Measurements from ENCODE around the gene TSFM.

The TSFM gene

GRCh38 chr12:57821474-57822214 lies 39.1 kb downstream of the TSFM start:
- Histone ChIP-seq H3K27ac (no peak overlapping the region), H4K20me1 (ENCODE audit: insufficient read depth) (no peaks in the 10 kb centered on the region), H3K9ac (no peak overlapping the region), H3K27me3 (ENCODE audit: insufficient read depth, low read depth) (no peaks in the 10 kb centered on the region), H3K36me3 (ENCODE audit: insufficient read depth) (peaks cover 3% of the 10 kb centered on the region; the same call in 1 of the 2 replicates), H3K4me2 (no peak overlapping the region), H2AFZ (ENCODE audit: low read depth) (no peak overlapping the region), H3K79me2 (ENCODE audit: insufficient read depth, low read depth) (no peaks in the 10 kb centered on the region), H3K4me1 (ENCODE audit: low read depth, poor library complexity, severe bottlenecking) (no peaks in the 10 kb centered on the region), H3K4me3 (IDR thresholded peaks at IDR 0.05; ENCODE audit: insufficient read depth, low read depth, low read length) (no peak overlapping the region)
- TF ChIP-seq CTCF (conservative IDR thresholded peaks at IDR 0.05; ENCODE audit: low read depth, low read length), result no peak

GRCh38 chr12:57822392-57823130 lies 40.0 kb downstream of the TSFM start:
- Histone ChIP-seq H2AFZ (ENCODE audit: low read depth) (no peak overlapping the region), H4K20me1 (ENCODE audit: insufficient read depth) (no peaks in the 10 kb centered on the region), H3K27me3 (ENCODE audit: insufficient read depth, low read depth) (no peaks in the 10 kb centered on the region), H3K9ac (no peak overlapping the region), H3K4me1 (ENCODE audit: low read depth, poor library complexity, severe bottlenecking) (no peaks in the 10 kb centered on the region), H3K27ac (no peak overlapping the region), H3K36me3 (ENCODE audit: insufficient read depth) (peaks cover 12% of the 10 kb centered on the region; the same call in 1 of the 2 replicates), H3K4me3 (IDR thresholded peaks at IDR 0.05; ENCODE audit: insufficient read depth, low read depth, low read length) (no peak overlapping the region), H3K4me2 (no peak overlapping the region), H3K79me2 (ENCODE audit: insufficient read depth, low read depth) (no peaks in the 10 kb centered on the region)
- no peak for TF ChIP-seq CTCF (conservative IDR thresholded peaks at IDR 0.05; ENCODE audit: low read depth, low read length)

GRCh38 chr12:57823131-57823907 lies 40.7 kb downstream of the TSFM start:
- H4K20me1 ChIP-seq (ENCODE audit: insufficient read depth), result no peaks in the 10 kb centered on the region
- H3K79me2 ChIP-seq (ENCODE audit: insufficient read depth, low read depth), result no peaks in the 10 kb centered on the region
- H2AFZ ChIP-seq (ENCODE audit: low read depth), result no peak overlapping the region
- TF ChIP-seq CTCF (conservative IDR thresholded peaks at IDR 0.05; ENCODE audit: low read depth, low read length), result no peak
- no peak overlapping the region for H3K9ac ChIP-seq
- H3K4me1 ChIP-seq (ENCODE audit: low read depth, poor library complexity, severe bottlenecking), result no peaks in the 10 kb centered on the region
- H3K36me3 ChIP-seq (ENCODE audit: insufficient read depth), result peaks cover 16% of the 10 kb centered on the region; the same call in 1 of the 2 replicates
- H3K27ac ChIP-seq, result no peak overlapping the region
- H3K4me3 ChIP-seq (IDR thresholded peaks at IDR 0.05; ENCODE audit: insufficient read depth, low read depth, low read length), result no peak overlapping the region
- no peak overlapping the region for H3K4me2 ChIP-seq
- H3K27me3 ChIP-seq (ENCODE audit: insufficient read depth, low read depth), result no peaks in the 10 kb centered on the region

GRCh38 chr12:57823908-57824640 lies 41.5 kb downstream of the TSFM start:
- Histone ChIP-seq H3K36me3 (ENCODE audit: insufficient read depth) (peaks cover 23% of the 10 kb centered on the region; the same call in 1 of the 2 replicates), H3K27me3 (ENCODE audit: insufficient read depth, low read depth) (no peaks in the 10 kb centered on the region), H3K27ac (no peak overlapping the region), H3K79me2 (ENCODE audit: insufficient read depth, low read depth) (peaks cover 7% of the 10 kb centered on the region), H3K4me2 (no peak overlapping the region), H3K4me1 (ENCODE audit: low read depth, poor library complexity, severe bottlenecking) (no peaks in the 10 kb centered on the region), H3K9ac (no peak overlapping the region), H3K4me3 (IDR thresholded peaks at IDR 0.05; ENCODE audit: insufficient read depth, low read depth, low read length) (no peak overlapping the region), H4K20me1 (ENCODE audit: insufficient read depth) (no peaks in the 10 kb centered on the region), H2AFZ (ENCODE audit: low read depth) (no peak overlapping the region)
- no peak for TF ChIP-seq CTCF (conservative IDR thresholded peaks at IDR 0.05; ENCODE audit: low read depth, low read length)
